SU-DHL-6 (cell line): ENCODE measurements around the gene LYRM7.

Experiments
- H2AFZ ChIP-seq: fragments of 200-600 bp; sonication (generic); 2 replicates; pipeline ENCODE4 v1.6.1; 2014; ENCODE audit warnings: low read depth, mild to moderate bottlenecking, moderate library complexity, mixed read lengths, antibody characterized with exemption, low read length; ENCODE audit not compliant: severe bottlenecking
- H3F3A ChIP-seq: fragments of 200-600 bp; shearing (Covaris generic); 2 replicates; pipeline ENCODE4 v1.6.0; 2016; ENCODE audit warnings: antibody characterized with exemption, mild to moderate bottlenecking; ENCODE audit not compliant: insufficient read depth
- H3K27ac ChIP-seq: fragments of 200-600 bp; sonication (generic); 2 replicates; pipeline ENCODE4 v1.5.1; 2016; ENCODE audit warnings: low read depth, mild to moderate bottlenecking, low read length, moderate library complexity, mixed read lengths
- H3K27me3 ChIP-seq: fragments of 200-600 bp; sonication (generic), shearing (Covaris generic); 2 replicates; pipeline ENCODE4 v1.6.0; 2014; ENCODE audit warnings: mild to moderate bottlenecking, low read length
- H3K36me3 ChIP-seq: fragments of 200-600 bp; sonication (generic); 2 replicates; pipeline ENCODE4 v1.6.1; 2014; ENCODE audit warnings: mild to moderate bottlenecking, low read length, mixed read lengths
- H3K4me2 ChIP-seq: fragments of 300-600, 200-600 bp; shearing (Covaris generic), sonication (generic); 2 replicates; pipeline ENCODE4 v1.6.0; 2014; ENCODE audit warnings: low read length, low read depth, mild to moderate bottlenecking; ENCODE audit not compliant: poor library complexity, severe bottlenecking
- H3K4me3 ChIP-seq: fragments of 200-600 bp; sonication (generic); 2 replicates; pipeline ENCODE4 v1.5.1; 2014; ENCODE audit warnings: antibody characterized with exemption, low read length, mild to moderate bottlenecking, mixed read lengths; ENCODE audit not compliant: insufficient read depth, poor library complexity, severe bottlenecking
- H3K79me2 ChIP-seq: fragments of 200-600 bp; sonication (generic); 2 replicates; pipeline ENCODE4 v1.6.1; 2014; ENCODE audit warnings: mild to moderate bottlenecking, low read length, moderate library complexity; ENCODE audit not compliant: insufficient read depth
- H3K9ac ChIP-seq: fragments of 200-600 bp; sonication (generic); 2 replicates; pipeline ENCODE4 v1.7.0; 2014; ENCODE audit warnings: mild to moderate bottlenecking, low read length
- H3K9me2 ChIP-seq: fragments of 200-600 bp; sonication (generic); replicated peaks from 2 replicates; pipeline ENCODE4 v1.6.1; 2014; ENCODE audit warnings: low read length; ENCODE audit not compliant: insufficient read depth
- H3K9me3 ChIP-seq: fragments of 200-600 bp; sonication (generic); 2 replicates; pipeline ENCODE4 v1.6.1; 2014; ENCODE audit warnings: low read length, mixed read lengths; ENCODE audit not compliant: insufficient read depth
- H4K20me1 ChIP-seq: fragments of 200-600 bp; sonication (generic); 2 replicates; pipeline ENCODE4 v1.6.1; 2014; ENCODE audit warnings: low read depth, mild to moderate bottlenecking, antibody characterized with exemption, low read length, moderate library complexity, mixed read lengths
- EZH2phosphoT487 ChIP-seq: fragments of 200-600 bp; sonication (generic), shearing (Covaris generic); conservative IDR thresholded peaks from 2 replicates; pipeline ENCODE4 v1.6.1; 2018; ENCODE audit warnings: mild to moderate bottlenecking, antibody characterized with exemption, low read length, moderate library complexity, mixed read lengths
- TF ChIP-seq, protein P1 (sequence below): fragments of 200-600 bp; sonication (generic); IDR thresholded peaks from one replicate; pipeline ENCODE4 v1.5.1; 2017; ENCODE audit warnings: antibody characterized with exemption, mild to moderate bottlenecking, low read length, moderate library complexity; ENCODE audit not compliant: insufficient read depth, poor library complexity, severe bottlenecking

LYRM7 gene

DNA sequence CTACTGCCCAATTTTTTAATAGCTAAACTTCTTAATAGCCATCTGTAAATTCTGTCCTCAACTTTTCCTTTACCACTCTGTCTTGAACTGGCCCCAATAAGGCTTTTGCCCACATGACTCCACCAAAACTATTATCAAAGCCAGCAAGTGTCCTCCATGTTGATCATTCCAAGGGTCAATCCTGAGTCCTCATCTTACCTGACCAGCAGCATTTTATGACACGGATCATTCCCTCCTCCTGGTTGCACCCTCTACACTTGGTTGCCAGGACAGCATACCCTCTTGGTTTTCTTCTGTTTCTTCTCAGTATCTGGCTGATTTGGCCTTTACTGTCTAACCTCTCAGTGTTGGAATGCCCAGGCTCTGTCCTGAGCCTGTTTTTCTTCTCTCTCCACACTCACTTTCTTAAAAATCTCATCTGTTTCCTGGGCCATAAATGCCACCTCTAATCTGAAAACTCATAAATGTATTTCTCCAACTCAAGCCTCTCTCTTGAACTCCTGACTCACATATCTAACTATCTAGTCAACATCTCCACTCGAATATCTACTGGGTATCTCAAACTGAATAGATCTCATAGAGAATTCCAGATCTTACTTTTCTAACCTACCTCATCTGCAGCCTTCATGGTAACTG lies 53.1 kb downstream of the LYRM7 start:
- H3K27me3 ChIP-seq, result no peaks in the 10 kb centered on the region
- no peak overlapping the region for H2AFZ ChIP-seq
- no peak for TF ChIP-seq EZH2phosphoT487
- TF ChIP-seq, protein P1, sequence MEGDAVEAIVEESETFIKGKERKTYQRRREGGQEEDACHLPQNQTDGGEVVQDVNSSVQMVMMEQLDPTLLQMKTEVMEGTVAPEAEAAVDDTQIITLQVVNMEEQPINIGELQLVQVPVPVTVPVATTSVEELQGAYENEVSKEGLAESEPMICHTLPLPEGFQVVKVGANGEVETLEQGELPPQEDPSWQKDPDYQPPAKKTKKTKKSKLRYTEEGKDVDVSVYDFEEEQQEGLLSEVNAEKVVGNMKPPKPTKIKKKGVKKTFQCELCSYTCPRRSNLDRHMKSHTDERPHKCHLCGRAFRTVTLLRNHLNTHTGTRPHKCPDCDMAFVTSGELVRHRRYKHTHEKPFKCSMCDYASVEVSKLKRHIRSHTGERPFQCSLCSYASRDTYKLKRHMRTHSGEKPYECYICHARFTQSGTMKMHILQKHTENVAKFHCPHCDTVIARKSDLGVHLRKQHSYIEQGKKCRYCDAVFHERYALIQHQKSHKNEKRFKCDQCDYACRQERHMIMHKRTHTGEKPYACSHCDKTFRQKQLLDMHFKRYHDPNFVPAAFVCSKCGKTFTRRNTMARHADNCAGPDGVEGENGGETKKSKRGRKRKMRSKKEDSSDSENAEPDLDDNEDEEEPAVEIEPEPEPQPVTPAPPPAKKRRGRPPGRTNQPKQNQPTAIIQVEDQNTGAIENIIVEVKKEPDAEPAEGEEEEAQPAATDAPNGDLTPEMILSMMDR, result no peak
- no peak overlapping the region for H3K4me3 ChIP-seq
- no peak overlapping the region for H3K27ac ChIP-seq
- H3K79me2 ChIP-seq, result peaks cover 8% of the 10 kb centered on the region
- H3K9ac ChIP-seq, result no peak overlapping the region
- H3K4me2 ChIP-seq, result no peak overlapping the region
- no peaks in the 10 kb centered on the region for H4K20me1 ChIP-seq
- peaks cover 4% of the 10 kb centered on the region; the same call in 1 of the 2 replicates for H3F3A ChIP-seq
- H3K36me3 ChIP-seq, result peaks cover 6% of the 10 kb centered on the region; the same call in 1 of the 2 replicates
- H3K9me2 ChIP-seq, result no peaks in the 10 kb centered on the region
- no peaks in the 10 kb centered on the region for H3K9me3 ChIP-seq

- Histone ChIP-seq H3K4me3 (no peak overlapping the region), H3F3A (no peaks in the 10 kb centered on the region), H3K9me2 (no peaks in the 10 kb centered on the region), H2AFZ (no peak overlapping the region), H3K27ac (no peak overlapping the region), H3K27me3 (no peaks in the 10 kb centered on the region), H3K36me3 (peaks cover 6% of the 10 kb centered on the region; the same call in 1 of the 2 replicates), H3K79me2 (peaks cover 7% of the 10 kb centered on the region; the same call in 1 of the 2 replicates), H4K20me1 (no peaks in the 10 kb centered on the region), H3K9me3 (no peaks in the 10 kb centered on the region), H3K4me2 (no peak overlapping the region), H3K9ac (no peak overlapping the region)
- TF ChIP-seq EZH2phosphoT487, result no peak
- TF ChIP-seq, protein P1, result no peak
These were observed 53.9 kb downstream of the LYRM7 start for GRCh38 chr5:131224387-131225201.

DNA sequence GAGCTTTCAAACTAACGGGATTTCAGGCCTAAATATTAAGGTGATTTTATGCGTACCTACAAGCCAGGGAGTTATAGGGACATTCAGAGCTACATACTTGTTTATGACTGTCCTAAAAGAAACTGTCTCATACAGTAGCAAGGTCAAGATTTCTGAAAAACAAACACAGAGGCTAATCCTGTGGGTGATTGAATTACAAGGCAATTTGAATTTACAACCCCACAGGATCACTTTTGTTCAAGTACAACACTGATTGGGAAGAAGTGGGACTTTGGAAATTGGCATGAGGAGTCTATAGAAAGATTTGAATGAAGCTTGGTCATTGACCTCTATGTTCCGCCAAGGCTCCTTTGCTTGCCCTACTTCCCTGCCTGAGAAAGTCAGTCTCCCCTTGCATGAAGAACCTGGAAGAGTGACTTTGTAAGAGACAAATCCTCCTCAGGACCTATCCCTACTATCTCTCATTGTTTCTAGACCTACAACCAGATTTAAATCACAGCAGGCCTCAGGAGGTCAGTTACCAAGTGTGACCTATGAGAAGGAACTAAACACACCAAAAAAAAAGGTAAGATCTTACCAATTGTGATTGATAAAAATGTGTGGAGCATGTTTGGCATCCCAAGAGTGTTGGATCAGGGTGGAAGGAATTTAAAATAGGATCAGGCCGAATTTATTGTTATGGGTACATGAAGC lies 54.7 kb downstream of the LYRM7 start:
- no peak overlapping the region for H3K4me2 ChIP-seq
- H3K27me3 ChIP-seq, result no peaks in the 10 kb centered on the region
- H4K20me1 ChIP-seq, result no peaks in the 10 kb centered on the region
- no peak overlapping the region for H3K9ac ChIP-seq
- no peak overlapping the region for H2AFZ ChIP-seq
- no peak overlapping the region for H3K4me3 ChIP-seq
- no peaks in the 10 kb centered on the region for H3K9me2 ChIP-seq
- no peaks in the 10 kb centered on the region for H3K9me3 ChIP-seq
- H3F3A ChIP-seq, result no peaks in the 10 kb centered on the region
- peaks cover 5% of the 10 kb centered on the region; the same call in 1 of the 2 replicates for H3K79me2 ChIP-seq
- H3K36me3 ChIP-seq, result peaks cover 6% of the 10 kb centered on the region; the same call in 1 of the 2 replicates
- no peak for TF ChIP-seq EZH2phosphoT487
- TF ChIP-seq, protein P1, result no peak
- H3K27ac ChIP-seq, result no peak overlapping the region
